ENCODE measurements around the gene BTBD16. TPM values are rescaled to one million over a fixed set of nuclear protein-coding genes. Genes with fewer than 3 reads are reported as not detected.

Gene BTBD16
- polyA plus RNA-seq, 3 donors: not detected

- Histone ChIP-seq H3K79me2 (ENCODE audit: insufficient read depth, low read length) (no peaks in the 10 kb centered on the region), H3K9me3 (replicated peaks in 1 of 2; ENCODE audit: control insufficient read depth in 1 of 2, insufficient read depth in 1 of 2, low read length in 2 of 2) (no peaks in the 10 kb centered on the region), H3K4me1 (ENCODE audit: control insufficient read depth in 1 of 2, insufficient read depth in 2 of 2, low read length in 2 of 2) (no peaks in the 10 kb centered on the region), H3K36me3 (replicated peaks in 1 of 2; ENCODE audit: control insufficient read depth in 1 of 2, insufficient read depth in 2 of 2, low read length in 2 of 2) (no peaks in the 10 kb centered on the region), H3K27me3 (ENCODE audit: control insufficient read depth in 2 of 2, insufficient read depth in 2 of 2, low read length in 2 of 2) (no peaks in the 10 kb centered on the region), H3K27ac (ENCODE audit: low read depth in 1 of 2, low read length in 2 of 2) (no peak overlapping the region), H3K4me2 (replicated peaks; ENCODE audit: extremely low read depth, low read length, poor library complexity, severe bottlenecking) (no peak overlapping the region), H4K20me1 (ENCODE audit: insufficient read depth, low read length) (no peaks in the 10 kb centered on the region), H3K4me3 (replicated peaks in 1 of 3; ENCODE audit: low read depth in 2 of 3, low read length in 3 of 3) (no peak overlapping the region), H2AFZ (ENCODE audit: insufficient read depth, low read depth, low read length, poor library complexity, severe bottlenecking) (no peak overlapping the region), H3K9ac (ENCODE audit: insufficient read depth, low read length, poor library complexity, severe bottlenecking) (no peak overlapping the region)
- DNase-seq: no peak
- Mint-ChIP-seq H3K4me1 (no peaks in the 10 kb centered on the region), H3K27me3 (ENCODE audit: low read depth in 3 of 3) (peaks cover 3 to 6% (median 5%) of the 10 kb centered on the region in 3 donors), H3K9me3 (no peaks in the 10 kb centered on the region), H3K27ac (no peak overlapping the region), H3K4me3 (no peak overlapping the region), H3K36me3 (no peaks in the 10 kb centered on the region)
- no CpG with 5 or more reads among the region's 3 CpGs for WGBS (ENCODE audit: insufficient coverage)
- TF ChIP-seq CTCF (IDR thresholded peaks at IDR 0.05): no peak
- intact Hi-C loops (cut with micrococcal nuclease): loop anchor here in 1 of 2 donors (10.0 kb wide), 1 partner anchor 272 kb away; the partner anchor contains the start of gene DMBT1
Measured at GRCh38 chr10:122292376-122292775, 21.3 kb downstream of the BTBD16 start.

DNA sequence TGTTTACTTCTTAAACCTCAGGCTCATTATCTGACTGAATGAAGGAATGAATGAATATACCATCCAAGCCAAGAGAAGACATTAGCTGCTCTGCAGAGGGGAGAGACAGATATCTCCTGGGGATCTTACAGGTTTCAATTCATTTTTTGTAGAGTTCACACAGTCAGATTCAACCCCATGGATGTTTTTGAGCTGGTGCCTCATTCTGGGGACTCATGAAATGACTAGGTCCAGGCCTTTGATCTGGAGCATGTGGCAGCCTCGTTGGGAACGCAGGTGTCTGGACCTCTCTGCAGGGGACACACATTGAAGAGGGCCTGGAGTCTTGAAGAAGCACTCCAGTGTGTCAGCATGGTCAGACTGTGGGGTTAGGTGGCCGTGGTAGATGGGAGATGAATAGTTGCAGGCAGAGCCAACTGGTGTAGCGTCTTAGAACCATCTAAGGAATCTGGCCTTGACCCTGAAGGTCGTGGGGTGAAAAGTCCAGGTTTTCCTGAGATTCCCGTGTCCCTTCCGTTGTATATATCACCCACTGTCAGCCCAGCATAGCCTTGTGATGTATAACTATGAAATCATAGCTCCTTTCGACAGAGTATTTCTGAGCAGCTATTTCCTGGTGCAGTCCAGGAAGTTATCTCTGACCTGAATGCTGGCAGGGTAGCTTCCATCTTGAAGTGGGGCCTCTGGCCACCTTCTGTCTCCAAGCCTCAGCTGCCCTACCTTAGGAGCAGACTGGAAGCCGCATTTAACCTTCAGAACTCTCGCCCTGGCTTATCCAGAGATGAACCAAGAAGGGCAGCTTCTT lies 22.3 kb downstream of the BTBD16 start:
- no peaks in the 10 kb centered on the region for H3K4me1 Mint-ChIP-seq
- WGBS (ENCODE audit: insufficient coverage): 85% methylated on average over 10 of the region's 10 CpGs

More for the DNA sequence above, 22.3 kb downstream of the BTBD16 start:
- Histone ChIP-seq H3K27me3 (ENCODE audit: control insufficient read depth in 2 of 2, insufficient read depth in 2 of 2, low read length in 2 of 2) (no peaks in the 10 kb centered on the region), H3K9me3 (replicated peaks in 1 of 2; ENCODE audit: control insufficient read depth in 1 of 2, insufficient read depth in 1 of 2, low read length in 2 of 2) (no peaks in the 10 kb centered on the region), H3K9ac (ENCODE audit: insufficient read depth, low read length, poor library complexity, severe bottlenecking) (no peak overlapping the region), H3K79me2 (ENCODE audit: insufficient read depth, low read length) (no peaks in the 10 kb centered on the region), H2AFZ (ENCODE audit: insufficient read depth, low read depth, low read length, poor library complexity, severe bottlenecking) (no peak overlapping the region), H3K4me2 (replicated peaks; ENCODE audit: extremely low read depth, low read length, poor library complexity, severe bottlenecking) (no peak overlapping the region), H3K27ac (ENCODE audit: low read depth in 1 of 2, low read length in 2 of 2) (no peak overlapping the region), H3K4me1 (ENCODE audit: control insufficient read depth in 1 of 2, insufficient read depth in 2 of 2, low read length in 2 of 2) (no peaks in the 10 kb centered on the region), H4K20me1 (ENCODE audit: insufficient read depth, low read length) (no peaks in the 10 kb centered on the region), H3K36me3 (replicated peaks in 1 of 2; ENCODE audit: control insufficient read depth in 1 of 2, insufficient read depth in 2 of 2, low read length in 2 of 2) (no peaks in the 10 kb centered on the region), H3K4me3 (replicated peaks in 1 of 3; ENCODE audit: low read depth in 2 of 3, low read length in 3 of 3) (no peak overlapping the region)
- Mint-ChIP-seq H3K27ac (no peak overlapping the region), H3K4me3 (no peak overlapping the region), H3K9me3 (no peaks in the 10 kb centered on the region), H3K36me3 (no peaks in the 10 kb centered on the region), H3K27me3 (ENCODE audit: low read depth in 3 of 3) (peaks cover 3 to 8% (median 6%) of the 10 kb centered on the region in 3 donors)
- DNase-seq: no peak
- intact Hi-C loops (cut with micrococcal nuclease): loop anchor here in 1 of 2 donors (10.0 kb wide), 1 partner anchor 271 kb away; the partner anchor contains the start of gene DMBT1
- TF ChIP-seq CTCF (IDR thresholded peaks at IDR 0.05): no peak
